ENCODE results near the gene ARL15. TPM values are rescaled to one million over a fixed set of nuclear protein-coding genes. Genes with fewer than 3 reads are reported as not detected.

Gene ARL15
- total and polyA plus RNA-seq, 2 of the 8 experiments (the other 6 are each of a cell fraction or from before 2014, with no cell fraction given): 9.9 to 21.2 TPM

- peaks cover 0 to 2% of the 10 kb centered on the region in 2 experiments for H4K20me1 ChIP-seq (replicated peaks in 1 of 2; ENCODE audit: control insufficient read depth in 1 of 2, insufficient read depth in 2 of 2, low read length in 2 of 2)
- no peak overlapping the region for H2BK15ac ChIP-seq (ENCODE audit: low read length)
- POLR2A ChIA-PET (ENCODE audit: partially characterized antibody): no interaction called here
- no peak overlapping the region for H3K9ac ChIP-seq (replicated peaks in 1 of 4; ENCODE audit: extremely low read depth in 1 of 4, low read depth in 3 of 4, low read length in 3 of 4)
- no peaks in the 10 kb centered on the region for H3K23me2 ChIP-seq (ENCODE audit: low read depth, low read length)
- no peak overlapping the region for H2BK120ac ChIP-seq (replicated peaks; ENCODE audit: low read depth, low read length)
- H3K4me1 ChIP-seq (replicated peaks in 1 of 4; ENCODE audit: control insufficient read depth in 3 of 4, insufficient read depth in 4 of 4, low read length in 3 of 4): no peaks in the 10 kb centered on the region
- no peak overlapping the region for H3K56ac ChIP-seq (replicated peaks; ENCODE audit: insufficient read length, low read depth, low read length)
- no peak overlapping the region for H2AK5ac ChIP-seq (ENCODE audit: low read depth, low read length)
- H3K23ac ChIP-seq (ENCODE audit: insufficient read length): no peak overlapping the region
- no peak overlapping the region for H2AFZ ChIP-seq (ENCODE audit: low read length)
- no peak overlapping the region for H3K4me3 ChIP-seq (ENCODE audit: extremely low read depth in 1 of 4, insufficient read depth in 2 of 4, low read depth in 3 of 4, low read length in 4 of 4)
- H3K9me3 ChIP-seq (ENCODE audit: insufficient read depth in 2 of 2, low read depth in 1 of 2, low read length in 1 of 2): no peaks in the 10 kb centered on the region
- H4K8ac ChIP-seq (ENCODE audit: extremely low read depth, insufficient read depth, low read length): no peak overlapping the region
- H3K27ac ChIP-seq (ENCODE audit: low read depth, low read length): no peak overlapping the region
- DNase-seq (ENCODE audit: low read depth in 1 of 2, low spot score in 2 of 2) (no peak), FAIRE-seq (no peak)
- no peak overlapping the region for H2BK20ac ChIP-seq (ENCODE audit: low read length)
- no peak overlapping the region for H2BK5ac ChIP-seq (ENCODE audit: low read depth, low read length)
- H3K4ac ChIP-seq (replicated peaks; ENCODE audit: insufficient read length, low read depth, low read length): no peak overlapping the region
- no peak overlapping the region for H3K4me2 ChIP-seq (ENCODE audit: insufficient read depth in 1 of 2, low read depth in 2 of 2, low read length in 2 of 2)
- H2BK12ac ChIP-seq (ENCODE audit: low read depth, low read length): no peak overlapping the region
- TF ChIP-seq RNF2 (IDR thresholded peaks at IDR 0.05; ENCODE audit: borderline replicate concordance, low read depth, low read length, missing control alignments, poor library complexity, severe bottlenecking) (no peak), POLR2A (IDR thresholded peaks at IDR 0.05; ENCODE audit: control extremely low read depth in 1 of 2, low read depth in 2 of 2, low read length in 2 of 2) (no peak), SUZ12 (IDR thresholded peaks at IDR 0.05; ENCODE audit: low read length) (no peak), GTF2F1 (IDR thresholded peaks at IDR 0.05; ENCODE audit: borderline replicate concordance, low read depth, low read length) (no peak), KDM1A (IDR thresholded peaks at IDR 0.05; ENCODE audit: borderline replicate concordance, low read length) (no peak), CREB1 (IDR thresholded peaks at IDR 0.05) (no peak), PHF8 (conservative IDR thresholded peaks at IDR 0.05; ENCODE audit: low read depth, low read length) (no peak)
- no peaks in the 10 kb centered on the region for H3K79me2 ChIP-seq (ENCODE audit: control insufficient read depth in 1 of 2, insufficient read depth in 2 of 2, low read length in 2 of 2)
- H4K5ac ChIP-seq (ENCODE audit: insufficient read length, low read depth, low read length): no peak overlapping the region
- CTCF ChIA-PET (ENCODE audit: partially characterized antibody): interaction anchor here (0.6 to 0.9 kb wide), 2 partner anchors 179 to 257 kb away, joined by 3 read pairs; no protein-coding TSS in a partner anchor
- H3K14ac ChIP-seq (ENCODE audit: insufficient read length): no peak overlapping the region
- H3K18ac ChIP-seq (ENCODE audit: extremely low read depth, low read length): no peak overlapping the region
- no peak overlapping the region for H4K91ac ChIP-seq (replicated peaks; ENCODE audit: insufficient read length, low read length)
- no peaks in the 10 kb centered on the region for H3K27me3 ChIP-seq (replicated peaks in 1 of 4; ENCODE audit: control insufficient read depth in 3 of 4, extremely low read depth in 1 of 4, insufficient read depth in 3 of 4, low read length in 3 of 4)
- no peaks in the 10 kb centered on the region for H3K79me1 ChIP-seq (ENCODE audit: low read depth, low read length)
- no peaks in the 10 kb centered on the region for H3K36me3 ChIP-seq (ENCODE audit: control insufficient read depth in 2 of 4, insufficient read depth in 4 of 4, low read length in 3 of 4)
These were observed 176.5 kb downstream of the ARL15 start for GRCh38 chr5:54133917-54134316.

Data from H1 (cell line).